Lower leg skin (tissue), 4 donors: ENCODE measurements around the gene MAMDC2. TPM values are rescaled to one million over a fixed set of nuclear protein-coding genes. Genes with fewer than 3 reads are reported as not detected.

Source experiments
- DNase-seq, 2 donors: peaks; one replicate each; pipeline ENCODE4 v3.0.0-alpha.2; 2019; ENCODE audit warnings: low spot score in 2 of 2
- H3K4me3 ChIP-seq: fragments of 200-600 bp; sonication (generic); 2 replicates; pipeline ENCODE4 v1.5.1; 2017; ENCODE audit warnings: mild to moderate bottlenecking, low read depth; ENCODE audit not compliant: poor library complexity, severe bottlenecking
- CTCF ChIP-seq, 3 donors: fragments of 450-650 bp; IDR thresholded peaks; one replicate each; pipeline ENCODE4 v1.5.1; 2016; ENCODE audit warnings: antibody characterized with exemption in 3 of 3, mild to moderate bottlenecking in 3 of 3, moderate library complexity in 2 of 3
- POLR2A ChIP-seq, 2 donors: fragments of 450-650 bp; IDR thresholded peaks; one replicate each; pipeline ENCODE4 v1.6.1; 2016 to 2017; ENCODE audit warnings: antibody characterized with exemption in 2 of 2, mild to moderate bottlenecking in 1 of 2, moderate library complexity in 1 of 2
- WGBS, 2 donors: methylation state at CpG; one replicate each; pipeline ENCODE4 v1.1.5; 2018; 5-methylcytosine and 5-hydroxymethylcytosine counted together
- intact Hi-C: fragments of 100-400 bp; cut with DNase I; formaldehyde crosslinking; loops from one replicate; pipeline ENCODE4 v1.15.0; 2023; ENCODE audit warnings: low total_unique reads
- total RNA-seq, 4 donors: library from RNA; depleted of rRNA; stranded (reverse); fragments of >200 nt; gene quantifications; one replicate each; pipeline ENCODE4 v1.1.0, GENCODE V29; 2016

Gene MAMDC2
- total RNA-seq, 4 donors from 2014 or later: 5.7 to 14.1 (median 9.9) TPM

- no peak overlapping the region for H3K4me3 ChIP-seq
- 59 to 65% methylated on average over 3 of the region's 3 CpGs for WGBS, 2 donors
- peak in 1 of 2 donors; percentile 56 for DNase-seq
- TF ChIP-seq POLR2A (IDR thresholded peaks at IDR 0.05) (no peak), CTCF (IDR thresholded peaks at IDR 0.05) (no peak)
- intact Hi-C loops: no loop called here
Observed at GRCh38 chr9:70069704-70070103, 26.1 kb downstream of the MAMDC2 start.

- TF ChIP-seq CTCF (IDR thresholded peaks at IDR 0.05) (no peak), POLR2A (IDR thresholded peaks at IDR 0.05) (no peak)
- H3K4me3 ChIP-seq: no peak overlapping the region
- no peak for DNase-seq
- intact Hi-C loops: no loop called here
- 54 to 81% methylated on average over 2 of the region's 2 CpGs for WGBS, 2 donors
Observed at GRCh38 chr9:70073193-70073592, 29.5 kb downstream of the MAMDC2 start.

DNA sequence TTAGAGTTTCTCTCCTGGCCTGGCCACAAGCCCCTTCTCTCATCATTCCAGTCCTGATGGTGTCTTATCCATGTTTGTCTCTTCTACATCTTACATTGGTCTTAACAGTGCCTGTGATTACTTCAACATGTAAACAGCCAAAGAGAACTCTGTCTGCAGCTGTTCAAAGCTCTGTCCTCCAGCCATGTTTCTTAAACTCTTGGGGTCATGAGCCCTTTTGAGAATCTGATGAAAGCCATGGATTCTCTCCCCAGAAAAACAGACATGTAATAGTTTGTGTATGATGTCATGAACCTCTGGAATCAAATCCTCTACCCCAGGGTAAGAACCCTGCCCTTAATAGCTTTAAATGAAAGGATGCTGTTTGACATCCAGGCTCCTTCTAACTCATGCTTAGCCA is 30.1 kb downstream of the MAMDC2 start:
- no peak for DNase-seq
- TF ChIP-seq CTCF (IDR thresholded peaks at IDR 0.05) (no peak), POLR2A (IDR thresholded peaks at IDR 0.05) (no peak)
- intact Hi-C loops: no loop called here
- no peak overlapping the region for H3K4me3 ChIP-seq

DNA sequence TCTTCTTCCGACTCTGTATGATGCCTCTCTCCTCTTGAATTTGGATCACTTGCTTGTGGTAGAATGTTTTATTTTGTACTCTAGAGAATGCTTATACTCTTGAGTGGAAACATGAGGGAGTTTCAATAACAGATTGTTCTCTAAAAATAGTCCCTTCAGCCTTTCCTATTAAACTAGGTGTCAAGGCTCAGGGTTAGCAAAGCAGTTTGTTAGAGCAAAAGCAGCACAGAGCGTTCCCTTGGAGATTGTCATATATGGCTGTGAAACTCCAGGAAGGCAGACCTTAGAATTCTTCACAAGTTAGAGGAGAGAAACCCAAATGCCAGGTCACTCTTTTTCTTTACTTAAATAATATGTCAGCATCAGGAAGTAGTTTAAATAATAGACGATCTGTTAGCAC is 33.0 kb downstream of the MAMDC2 start:
- intact Hi-C loops: loop anchor here (5.0 kb wide), 1 partner anchor 1661 kb away; no protein-coding TSS in a partner anchor

GRCh38 chr9:70079417-70080037 is 35.9 kb downstream of the MAMDC2 start:
- 40 to 49% methylated on average over 2 of the region's 2 CpGs for whole genome bisulfite sequencing, 2 donors
- H3K4me3 ChIP-seq: no peak overlapping the region
- no peak for TF ChIP-seq CTCF (IDR thresholded peaks at IDR 0.05)
- no peak for TF ChIP-seq POLR2A (IDR thresholded peaks at IDR 0.05)
- intact Hi-C loops: loop anchor here (5.0 kb wide), 1 partner anchor 1658 kb away; no protein-coding TSS in a partner anchor
- no peak for DNase-seq

More for the DNA sequence above, 33.0 kb downstream of the MAMDC2 start:
- WGBS, 2 donors: 72 to 78% methylated on average over 3 of the region's 3 CpGs
- no peak for TF ChIP-seq CTCF (IDR thresholded peaks at IDR 0.05)
- no peak for TF ChIP-seq POLR2A (IDR thresholded peaks at IDR 0.05)
- no peak overlapping the region for H3K4me3 ChIP-seq
- no peak for DNase-seq
